HepG2 (cell line): Measurements from ENCODE around the gene PEX19. TPM values are rescaled to one million over a fixed set of nuclear protein-coding genes. Genes with fewer than 3 reads are reported as not detected.

Experiments used
- AGO1 ChIP-seq: fragments of 200-400 bp; formaldehyde crosslinking; IDR thresholded peaks from 2 replicates; pipeline ENCODE4 v1.6.1; 2017; ENCODE audit warnings: mild to moderate bottlenecking, low read depth, low read length, moderate library complexity; ENCODE audit not compliant: poor library complexity, severe bottlenecking
- KDM4B ChIP-seq: sonication (generic); formaldehyde crosslinking; IDR thresholded peaks from 2 replicates; pipeline ENCODE4 v1.4.0; 2020; ENCODE audit warnings: missing genetic modification reagents
- NCOA2 ChIP-seq: sonication (generic); formaldehyde crosslinking; IDR thresholded peaks from 2 replicates; pipeline ENCODE4 v1.8.0; 2022; ENCODE audit warnings: inconsistent platforms
- PHF8 ChIP-seq: sonication (generic); formaldehyde crosslinking; IDR thresholded peaks from 2 replicates; pipeline ENCODE4 v1.5.0; 2020; ENCODE audit warnings: missing genetic modification reagents
- RBFOX2 ChIP-seq: fragments of 200-400 bp; formaldehyde crosslinking; IDR thresholded peaks from 2 replicates; pipeline ENCODE4 v1.6.1; 2017; ENCODE audit warnings: low read depth, mild to moderate bottlenecking, low read length
- RBM39 ChIP-seq: fragments of 200-400 bp; formaldehyde crosslinking; IDR thresholded peaks from one replicate; pipeline ENCODE4 v1.6.1; 2018; ENCODE audit warnings: antibody characterized with exemption, mild to moderate bottlenecking, low read depth, low read length; ENCODE audit not compliant: poor library complexity, severe bottlenecking
- SAP130 ChIP-seq: IDR thresholded peaks from 2 replicates; pipeline ENCODE4 v1.6.1; 2016; ENCODE audit warnings: low read depth
- ZMYM2 ChIP-seq: sonication (generic); formaldehyde crosslinking; IDR thresholded peaks from 2 replicates; pipeline ENCODE4 v1.8.0; 2022; ENCODE audit warnings: mild to moderate bottlenecking, missing genetic modification reagents
- ZNF12 ChIP-seq: sonication (generic); formaldehyde crosslinking; IDR thresholded peaks from 2 replicates; pipeline ENCODE4 v1.5.0; 2020; ENCODE audit warnings: missing genetic modification reagents
- ZNF232 ChIP-seq: sonication (generic); formaldehyde crosslinking; IDR thresholded peaks from 2 replicates; pipeline ENCODE4 v1.4.0; 2020; ENCODE audit warnings: missing genetic modification reagents, borderline replicate concordance
- polyA plus RNA-seq, 8 experiments: library from polyadenylated mRNA; depleted of rRNA in 3 of 8; stranded (reverse) in 7 of 8; unstranded in 1 of 8; fragments of >200 nt; fragmentation: Illumina TruSeq in 4 of 8; extraction: Trizol in 4 of 8; gene quantifications; 2 replicates each; pipeline versions ENCODE4 v1.2.1 to v1.2.3, GENCODE V29; 2011 to 2016; ENCODE audit warnings: low read depth in 4 of 8, missing spikeins in 1 of 8, mixed read lengths in 1 of 8; ENCODE audit not compliant: insufficient read depth in 1 of 8
- total RNA-seq, 5 experiments: library from RNA; depleted of rRNA; stranded (reverse); fragments of >200 nt; fragmentation: Illumina TruSeq; extraction: Trizol; gene quantifications; 2 replicates each; pipeline ENCODE4 v1.2.3, GENCODE V29; 2016; ENCODE audit warnings: low read depth in 1 of 5
- TF ChIP-seq, protein P1 (sequence below): IDR thresholded peaks from 2 replicates; pipeline ENCODE4 v1.6.1; 2016; ENCODE audit warnings: low read depth, missing genetic modification reagents, missing compliant biosample characterization
- TF ChIP-seq, protein P2 (sequence below): sonication (generic); formaldehyde crosslinking; IDR thresholded peaks from 2 replicates; pipeline ENCODE4 v1.5.1; 2020; ENCODE audit warnings: mild to moderate bottlenecking, missing genetic modification reagents
- TF ChIP-seq, protein P3 (sequence below): sonication (generic); formaldehyde crosslinking; IDR thresholded peaks from 2 replicates; pipeline ENCODE4 v1.8.0; 2022; ENCODE audit warnings: mild to moderate bottlenecking, missing genetic modification reagents, moderate library complexity
- TF ChIP-seq, protein P4 (sequence below): sonication (generic); formaldehyde crosslinking; IDR thresholded peaks from 2 replicates; pipeline ENCODE4 v1.4.0; 2020; ENCODE audit warnings: low read depth, missing genetic modification reagents

PEX19 gene
- total and polyA plus RNA-seq, 2 of the 13 experiments (the other 11 are each of a cell fraction or from before 2014, with no cell fraction given): 47.0 to 51.8 TPM

DNA sequence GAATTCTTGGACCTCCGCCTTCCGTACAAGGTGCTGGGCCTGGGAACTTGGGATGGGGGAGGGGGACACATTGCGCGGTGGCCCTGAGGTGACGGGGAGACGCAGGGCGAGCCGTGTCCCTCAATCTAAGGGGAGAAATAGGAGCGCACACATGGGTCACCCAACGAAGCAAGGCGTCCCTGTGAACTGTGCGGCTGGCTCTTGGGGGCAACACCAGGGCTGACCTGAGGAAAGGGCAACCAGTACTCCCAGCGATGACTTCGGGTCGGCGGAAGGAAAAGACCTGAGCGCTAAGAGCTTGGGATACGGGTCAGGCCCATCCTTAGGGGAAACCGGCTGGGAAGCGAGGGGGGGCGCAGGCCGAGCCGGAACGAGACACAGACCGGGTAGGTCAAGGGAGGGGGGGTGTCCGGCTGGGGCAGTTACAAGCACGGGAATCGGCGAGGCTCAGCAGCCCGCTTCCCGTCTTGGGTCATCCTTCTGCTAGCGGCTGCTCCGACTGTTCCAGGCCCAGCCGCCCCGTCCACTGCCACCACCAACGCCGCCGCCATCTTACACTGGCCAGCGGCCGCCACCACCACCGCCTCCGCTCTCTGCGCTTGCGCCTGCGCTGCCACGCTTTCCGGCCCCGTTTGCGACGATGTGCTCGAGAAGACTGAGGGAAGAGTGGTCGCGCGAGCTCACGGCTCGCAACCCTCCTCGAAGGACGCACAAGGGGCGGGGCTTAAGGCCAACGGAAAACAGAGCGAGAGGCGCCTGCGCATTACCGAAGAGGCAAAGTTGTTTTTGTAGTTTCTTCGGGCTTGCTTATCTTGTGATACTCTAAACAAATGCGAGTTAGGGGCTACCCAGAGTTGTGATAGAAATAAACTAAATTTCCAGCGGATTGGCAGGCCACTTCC, 22.8 kb downstream of the PEX19 start, which contains the start of gene DCAF8 (continued):
- TF ChIP-seq, protein P1, sequence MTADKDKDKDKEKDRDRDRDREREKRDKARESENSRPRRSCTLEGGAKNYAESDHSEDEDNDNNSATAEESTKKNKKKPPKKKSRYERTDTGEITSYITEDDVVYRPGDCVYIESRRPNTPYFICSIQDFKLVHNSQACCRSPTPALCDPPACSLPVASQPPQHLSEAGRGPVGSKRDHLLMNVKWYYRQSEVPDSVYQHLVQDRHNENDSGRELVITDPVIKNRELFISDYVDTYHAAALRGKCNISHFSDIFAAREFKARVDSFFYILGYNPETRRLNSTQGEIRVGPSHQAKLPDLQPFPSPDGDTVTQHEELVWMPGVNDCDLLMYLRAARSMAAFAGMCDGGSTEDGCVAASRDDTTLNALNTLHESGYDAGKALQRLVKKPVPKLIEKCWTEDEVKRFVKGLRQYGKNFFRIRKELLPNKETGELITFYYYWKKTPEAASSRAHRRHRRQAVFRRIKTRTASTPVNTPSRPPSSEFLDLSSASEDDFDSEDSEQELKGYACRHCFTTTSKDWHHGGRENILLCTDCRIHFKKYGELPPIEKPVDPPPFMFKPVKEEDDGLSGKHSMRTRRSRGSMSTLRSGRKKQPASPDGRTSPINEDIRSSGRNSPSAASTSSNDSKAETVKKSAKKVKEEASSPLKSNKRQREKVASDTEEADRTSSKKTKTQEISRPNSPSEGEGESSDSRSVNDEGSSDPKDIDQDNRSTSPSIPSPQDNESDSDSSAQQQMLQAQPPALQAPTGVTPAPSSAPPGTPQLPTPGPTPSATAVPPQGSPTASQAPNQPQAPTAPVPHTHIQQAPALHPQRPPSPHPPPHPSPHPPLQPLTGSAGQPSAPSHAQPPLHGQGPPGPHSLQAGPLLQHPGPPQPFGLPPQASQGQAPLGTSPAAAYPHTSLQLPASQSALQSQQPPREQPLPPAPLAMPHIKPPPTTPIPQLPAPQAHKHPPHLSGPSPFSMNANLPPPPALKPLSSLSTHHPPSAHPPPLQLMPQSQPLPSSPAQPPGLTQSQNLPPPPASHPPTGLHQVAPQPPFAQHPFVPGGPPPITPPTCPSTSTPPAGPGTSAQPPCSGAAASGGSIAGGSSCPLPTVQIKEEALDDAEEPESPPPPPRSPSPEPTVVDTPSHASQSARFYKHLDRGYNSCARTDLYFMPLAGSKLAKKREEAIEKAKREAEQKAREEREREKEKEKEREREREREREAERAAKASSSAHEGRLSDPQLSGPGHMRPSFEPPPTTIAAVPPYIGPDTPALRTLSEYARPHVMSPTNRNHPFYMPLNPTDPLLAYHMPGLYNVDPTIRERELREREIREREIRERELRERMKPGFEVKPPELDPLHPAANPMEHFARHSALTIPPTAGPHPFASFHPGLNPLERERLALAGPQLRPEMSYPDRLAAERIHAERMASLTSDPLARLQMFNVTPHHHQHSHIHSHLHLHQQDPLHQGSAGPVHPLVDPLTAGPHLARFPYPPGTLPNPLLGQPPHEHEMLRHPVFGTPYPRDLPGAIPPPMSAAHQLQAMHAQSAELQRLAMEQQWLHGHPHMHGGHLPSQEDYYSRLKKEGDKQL (CRISPR knock-in tag): 0 out of 2 replicates have a peak, but pooled peaks have one; percentile 47
- TF ChIP-seq NCOA2 (CRISPR knock-in tag) (0 out of 2 replicates have a peak, but pooled peaks have one; percentile 19), ZNF232 (no peak), SAP130 (CRISPR knock-in tag) (peak; percentile 78), KDM4B (CRISPR knock-in tag) (peak; percentile 90), RBFOX2 (peak; percentile 99), AGO1 (peak; percentile 61), RBM39 (peak; percentile 79), PHF8 (CRISPR knock-in tag) (peak; percentile 96), ZNF12 (CRISPR knock-in tag) (no peak), ZMYM2 (CRISPR knock-in tag) (no peak)
- TF ChIP-seq, protein P2, sequence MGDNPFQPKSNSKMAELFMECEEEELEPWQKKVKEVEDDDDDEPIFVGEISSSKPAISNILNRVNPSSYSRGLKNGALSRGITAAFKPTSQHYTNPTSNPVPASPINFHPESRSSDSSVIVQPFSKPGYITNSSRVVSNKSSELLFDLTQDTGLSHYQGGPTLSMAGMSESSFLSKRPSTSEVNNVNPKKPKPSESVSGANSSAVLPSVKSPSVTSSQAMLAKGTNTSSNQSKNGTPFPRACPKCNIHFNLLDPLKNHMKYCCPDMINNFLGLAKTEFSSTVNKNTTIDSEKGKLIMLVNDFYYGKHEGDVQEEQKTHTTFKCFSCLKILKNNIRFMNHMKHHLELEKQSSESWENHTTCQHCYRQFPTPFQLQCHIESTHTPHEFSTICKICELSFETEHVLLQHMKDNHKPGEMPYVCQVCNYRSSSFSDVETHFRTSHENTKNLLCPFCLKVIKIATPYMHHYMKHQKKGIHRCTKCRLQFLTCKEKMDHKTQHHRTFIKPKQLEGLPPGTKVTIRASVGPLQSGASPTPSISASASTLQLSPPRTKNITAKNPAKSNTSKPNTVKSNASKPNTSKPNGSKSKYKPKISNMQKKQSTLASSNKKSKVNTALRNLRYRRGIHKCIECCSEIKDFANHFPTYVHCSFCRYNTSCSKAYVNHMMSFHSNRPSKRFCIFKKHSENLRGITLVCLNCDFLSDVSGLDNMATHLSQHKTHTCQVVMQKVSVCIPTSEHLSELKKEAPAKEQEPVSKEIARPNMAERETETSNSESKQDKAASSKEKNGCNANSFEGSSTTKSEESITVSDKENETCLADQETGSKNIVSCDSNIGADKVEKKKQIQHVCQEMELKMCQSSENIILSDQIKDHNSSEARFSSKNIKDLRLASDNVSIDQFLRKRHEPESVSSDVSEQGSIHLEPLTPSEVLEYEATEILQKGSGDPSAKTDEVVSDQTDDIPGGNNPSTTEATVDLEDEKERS: no peak; the same call in 1 of the 2 replicates
- TF ChIP-seq, protein P3, sequence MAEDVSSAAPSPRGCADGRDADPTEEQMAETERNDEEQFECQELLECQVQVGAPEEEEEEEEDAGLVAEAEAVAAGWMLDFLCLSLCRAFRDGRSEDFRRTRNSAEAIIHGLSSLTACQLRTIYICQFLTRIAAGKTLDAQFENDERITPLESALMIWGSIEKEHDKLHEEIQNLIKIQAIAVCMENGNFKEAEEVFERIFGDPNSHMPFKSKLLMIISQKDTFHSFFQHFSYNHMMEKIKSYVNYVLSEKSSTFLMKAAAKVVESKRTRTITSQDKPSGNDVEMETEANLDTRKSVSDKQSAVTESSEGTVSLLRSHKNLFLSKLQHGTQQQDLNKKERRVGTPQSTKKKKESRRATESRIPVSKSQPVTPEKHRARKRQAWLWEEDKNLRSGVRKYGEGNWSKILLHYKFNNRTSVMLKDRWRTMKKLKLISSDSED (CRISPR knock-in tag): no peak
- TF ChIP-seq, protein P4, sequence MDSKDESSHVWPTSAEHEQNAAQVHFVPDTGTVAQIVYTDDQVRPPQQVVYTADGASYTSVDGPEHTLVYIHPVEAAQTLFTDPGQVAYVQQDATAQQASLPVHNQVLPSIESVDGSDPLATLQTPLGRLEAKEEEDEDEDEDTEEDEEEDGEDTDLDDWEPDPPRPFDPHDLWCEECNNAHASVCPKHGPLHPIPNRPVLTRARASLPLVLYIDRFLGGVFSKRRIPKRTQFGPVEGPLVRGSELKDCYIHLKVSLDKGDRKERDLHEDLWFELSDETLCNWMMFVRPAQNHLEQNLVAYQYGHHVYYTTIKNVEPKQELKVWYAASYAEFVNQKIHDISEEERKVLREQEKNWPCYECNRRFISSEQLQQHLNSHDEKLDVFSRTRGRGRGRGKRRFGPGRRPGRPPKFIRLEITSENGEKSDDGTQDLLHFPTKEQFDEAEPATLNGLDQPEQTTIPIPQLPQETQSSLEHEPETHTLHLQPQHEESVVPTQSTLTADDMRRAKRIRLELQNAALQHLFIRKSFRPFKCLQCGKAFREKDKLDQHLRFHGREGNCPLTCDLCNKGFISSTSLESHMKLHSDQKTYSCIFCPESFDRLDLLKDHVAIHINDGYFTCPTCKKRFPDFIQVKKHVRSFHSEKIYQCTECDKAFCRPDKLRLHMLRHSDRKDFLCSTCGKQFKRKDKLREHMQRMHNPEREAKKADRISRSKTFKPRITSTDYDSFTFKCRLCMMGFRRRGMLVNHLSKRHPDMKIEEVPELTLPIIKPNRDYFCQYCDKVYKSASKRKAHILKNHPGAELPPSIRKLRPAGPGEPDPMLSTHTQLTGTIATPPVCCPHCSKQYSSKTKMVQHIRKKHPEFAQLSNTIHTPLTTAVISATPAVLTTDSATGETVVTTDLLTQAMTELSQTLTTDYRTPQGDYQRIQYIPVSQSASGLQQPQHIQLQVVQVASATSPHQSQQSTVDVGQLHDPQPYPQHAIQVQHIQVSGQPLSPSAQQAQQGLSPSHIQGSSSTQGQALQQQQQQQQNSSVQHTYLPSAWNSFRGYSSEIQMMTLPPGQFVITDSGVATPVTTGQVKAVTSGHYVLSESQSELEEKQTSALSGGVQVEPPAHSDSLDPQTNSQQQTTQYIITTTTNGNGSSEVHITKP (CRISPR knock-in tag): no peak
